GM12878 (cell line): Measurements from ENCODE around the gene FOXL1. TPM values are rescaled to one million over a fixed set of nuclear protein-coding genes. Genes with fewer than 3 reads are reported as not detected.

Experiments
- ATAC-seq: fragments of 200-7000 bp; cut with Tn5 transposase; 3 replicates; pipeline ENCODE4 v1.9.1; 2020; ENCODE audit warnings: mild to moderate bottlenecking, moderate library complexity
- BruUV-seq: library from RNA; stranded (reverse); fragments of 400-500 nt; replicated peaks from 2 replicates; lab custom pipeline; 2021; lab: Mats Ljungman, UMichigan
- CTCF ChIA-PET: fragments of 300-600 bp; sonication (Branson Sonifier 250); formaldehyde crosslinking; extraction: SDS; loops from one replicate; lab custom pipeline; 2021; ENCODE audit warnings: inconsistent platforms; lab: Yijun Ruan, JAX
- POLR2A ChIA-PET: fragments of 350-600 bp; formaldehyde crosslinking; extraction: SDS; loops from one replicate; lab custom pipeline; 2021; ENCODE audit warnings: inconsistent platforms; lab: Charles Lee
- RAD21 ChIA-PET: fragments of 300-600 bp; sonication (Branson Sonifier 250); formaldehyde crosslinking; loops from one replicate; lab custom pipeline; 2023; ENCODE audit warnings: antibody characterized with exemption; ENCODE audit not compliant: unreplicated experiment; lab: Charles Lee
- SMC1A ChIA-PET: fragments of 300-600 bp; sonication (Branson Sonifier 250); formaldehyde crosslinking; loops from one replicate; lab custom pipeline; 2023; ENCODE audit not compliant: unreplicated experiment, uncharacterized antibody; lab: Charles Lee
- DNase-seq: peaks from one replicate; pipeline ENCODE4 v3.0.0-alpha.2; 2011; ENCODE audit warnings: low read depth, low spot score
- FAIRE-seq: peaks from 3 replicates; lab custom pipeline; 2011; peaks lifted over from hg19 to GRCh38; lab: Jason Lieb, UNC
- H2AFZ ChIP-seq: 2 replicates; pipeline ENCODE4 v1.6.0; 2011; ENCODE audit warnings: low read depth, low read length, control low read depth; ENCODE audit not compliant: control insufficient read depth
- H3K27ac ChIP-seq: 2 replicates; pipeline ENCODE4 v1.5.1; 2011; ENCODE audit warnings: control low read depth; ENCODE audit not compliant: control insufficient read depth, insufficient read depth
- H3K27me3 ChIP-seq, 2 experiments: replicated peaks in 1 of 2; 2 replicates each; pipeline versions ENCODE4 v1.6.0 to v1.6.1; 2011; ENCODE audit warnings: low read length in 1 of 2; ENCODE audit not compliant: control insufficient read depth in 2 of 2, insufficient read depth in 2 of 2
- H3K36me3 ChIP-seq, 2 experiments: 2 replicates each; pipeline ENCODE4 v1.5.1; 2011; ENCODE audit warnings: low read length in 1 of 2; ENCODE audit not compliant: control insufficient read depth in 2 of 2, insufficient read depth in 2 of 2
- H3K4me1 ChIP-seq: 2 replicates; pipeline ENCODE4 v1.6.1; 2011; ENCODE audit warnings: mild to moderate bottlenecking, low read length, moderate library complexity, mixed read lengths; ENCODE audit not compliant: control insufficient read depth, insufficient read depth
- H3K4me2 ChIP-seq: 2 replicates; pipeline ENCODE4 v1.6.0; 2011; ENCODE audit warnings: control low read depth; ENCODE audit not compliant: control insufficient read depth, insufficient read depth
- H3K4me3 ChIP-seq: fragments of 200-600 bp; sonication (generic); 2 replicates; pipeline ENCODE4 v1.5.1; 2016
- H3K79me2 ChIP-seq: 2 replicates; pipeline ENCODE4 v1.6.0; 2011; ENCODE audit warnings: low read length; ENCODE audit not compliant: control insufficient read depth, insufficient read depth
- H3K9ac ChIP-seq: 2 replicates; pipeline ENCODE4 v1.8.0; 2011; ENCODE audit warnings: low read length, control low read depth, mixed read lengths; ENCODE audit not compliant: control insufficient read depth, insufficient read depth
- H3K9me3 ChIP-seq: replicated peaks from 3 replicates; pipeline ENCODE4 v1.5.1; 2011; ENCODE audit warnings: mild to moderate bottlenecking, low read length; ENCODE audit not compliant: control insufficient read depth, insufficient read depth
- H4K20me1 ChIP-seq: 2 replicates; pipeline ENCODE4 v1.6.0; 2011; ENCODE audit not compliant: control insufficient read depth, insufficient read depth
- RCOR1 ChIP-seq: conservative IDR thresholded peaks from 2 replicates; pipeline ENCODE4 v1.6.1; 2012; ENCODE audit warnings: low read depth, low read length, improper control_type of control experiment
- SMC3 ChIP-seq: IDR thresholded peaks from 2 replicates; pipeline ENCODE4 v1.6.1; 2011; ENCODE audit warnings: low read length, improper control_type of control experiment, borderline replicate concordance
- SREBF2 ChIP-seq: IDR thresholded peaks from 2 replicates; pipeline ENCODE4 v1.6.1; 2012; ENCODE audit warnings: mild to moderate bottlenecking, low read length
- SUPT20H ChIP-seq: IDR thresholded peaks from 2 replicates; pipeline ENCODE4 v1.6.1; 2011; ENCODE audit warnings: low read depth, mild to moderate bottlenecking, low read length, moderate library complexity, borderline replicate concordance; ENCODE audit not compliant: control insufficient read depth
- WGBS: methylation state at CpG from one replicate; pipeline ENCODE4 v1.1.6; 2016; ENCODE audit warnings: low lambda C conversion rate; ENCODE audit not compliant: insufficient replicate concordance, insufficient coverage; ENCODE audit errors: missing lambda C conversion rate; 5-methylcytosine and 5-hydroxymethylcytosine counted together
- in situ Hi-C: fragments of 300-500 bp; cut with MboI; formaldehyde crosslinking; loops from 9 replicates; pipeline ENCODE4 v1.14.3; 2018; ENCODE audit warnings: mixed read lengths
- intact Hi-C: fragments of 100-400 bp; cut with micrococcal nuclease; formaldehyde crosslinking; loops from one replicate; pipeline ENCODE4 v1.14.2; 2022; ENCODE audit not compliant: unreplicated experiment
- polyA plus RNA-seq, 11 experiments: library from polyadenylated mRNA; depleted of rRNA in 4 of 11; unstranded in 6 of 11; stranded (reverse) in 5 of 11; fragments of >200 nt; fragmentation: Nextera tagmentation in 4 of 11; fragmentation: Illumina TruSeq in 1 of 11; extraction: Ambion mirVana in 4 of 11; extraction: Trizol in 1 of 11; gene quantifications; 1 replicate in 1 of 11; 2 replicates in 10 of 11; pipeline versions ENCODE4 v1.2.1 to v1.2.3, GENCODE V29; 2011 to 2016; ENCODE audit warnings: inconsistent platforms in 2 of 11, missing spikeins in 2 of 11, low read depth in 1 of 11
- total RNA-seq, 4 experiments: library from RNA; depleted of rRNA in 3 of 4; stranded (reverse); fragments of >200 nt in 3 of 4; fragmentation: Illumina TruSeq in 1 of 4; extraction: Trizol in 1 of 4; gene quantifications; 2 replicates each; pipeline versions ENCODE4 v1.2.1 to v1.2.3, GENCODE V29; 2013 to 2021
- TF ChIP-seq, protein P1 (sequence below): IDR thresholded peaks from 2 replicates; pipeline ENCODE4 v1.6.1; 2011; ENCODE audit warnings: borderline replicate concordance, low read depth, mild to moderate bottlenecking, moderate library complexity, mixed read lengths, low read length; ENCODE audit not compliant: insufficient read depth; ENCODE audit errors: extremely low read length

Gene FOXL1
- total and polyA plus RNA-seq, 10 of the 15 experiments (the other 5 are each of a cell fraction or from before 2014, with no cell fraction given) = 0.05 TPM; not detected in 9

- ATAC-seq = no peak
- Histone ChIP-seq H3K9ac (no peak overlapping the region), H2AFZ (no peak overlapping the region), H3K27ac (no peak overlapping the region), H3K9me3 (no peaks in the 10 kb centered on the region; the same call in 2 of the 3 replicates), H3K36me3 (no peaks in the 10 kb centered on the region), H3K4me2 (no peak overlapping the region)
- CTCF ChIA-PET = no interaction called here
- in situ Hi-C loops = no loop called here
- FAIRE-seq = no peak
- 95% methylated on average over 3 of the region's 3 CpGs for whole genome bisulfite sequencing
- RAD21 ChIA-PET = no interaction called here
- POLR2A ChIA-PET = no interaction called here
- no TSS peak for BruUV-seq
- TF ChIP-seq RCOR1 = no peak
- TF ChIP-seq, protein P1, sequence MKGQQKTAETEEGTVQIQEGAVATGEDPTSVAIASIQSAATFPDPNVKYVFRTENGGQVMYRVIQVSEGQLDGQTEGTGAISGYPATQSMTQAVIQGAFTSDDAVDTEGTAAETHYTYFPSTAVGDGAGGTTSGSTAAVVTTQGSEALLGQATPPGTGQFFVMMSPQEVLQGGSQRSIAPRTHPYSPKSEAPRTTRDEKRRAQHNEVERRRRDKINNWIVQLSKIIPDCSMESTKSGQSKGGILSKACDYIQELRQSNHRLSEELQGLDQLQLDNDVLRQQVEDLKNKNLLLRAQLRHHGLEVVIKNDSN = peak; percentile 5
- TF ChIP-seq, all 136 proteins: peak for 1
- Histone ChIP-seq H4K20me1 (no peaks in the 10 kb centered on the region), H3K4me1 (no peaks in the 10 kb centered on the region), H3K4me3 (no peak overlapping the region), H3K27me3 (no peaks in the 10 kb centered on the region; a peak in 1 of 4 replicates), H3K79me2 (no peaks in the 10 kb centered on the region)
- SMC1A ChIA-PET = interaction anchor here (0.6 kb wide), 1 partner anchor 266 kb away, joined by 4 read pairs; no protein-coding TSS in a partner anchor
- intact Hi-C loops = no loop called here
- no peak for DNase-seq
Observed at GRCh38 chr16:86605950-86606349, 27.6 kb downstream of the FOXL1 start.

DNA sequence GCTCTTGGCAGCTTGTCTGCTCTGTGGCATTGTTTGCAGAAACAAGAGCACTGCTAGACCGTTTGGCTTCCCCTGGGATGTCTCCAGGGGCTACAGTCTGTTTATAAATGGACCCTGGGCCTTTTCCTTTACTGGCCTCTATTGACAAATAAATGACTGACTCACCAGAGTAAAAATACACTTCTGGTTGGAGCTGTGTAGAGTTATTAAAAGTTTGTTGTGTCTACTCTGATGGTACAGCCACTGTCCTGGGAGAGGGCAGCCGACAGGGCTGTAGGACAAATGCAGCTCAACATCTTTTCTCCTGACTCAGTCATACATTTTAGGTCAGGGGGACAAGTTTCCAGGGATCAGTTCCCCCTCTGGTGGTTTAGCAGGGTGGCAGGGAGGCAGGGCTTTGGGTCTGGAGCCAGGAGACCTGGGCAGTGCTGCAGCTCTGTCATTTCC is 30.0 kb downstream of the FOXL1 start:
- Histone ChIP-seq H4K20me1 (no peaks in the 10 kb centered on the region), H2AFZ (no peak overlapping the region), H3K79me2 (no peaks in the 10 kb centered on the region), H3K4me3 (no peak overlapping the region), H3K9me3 (no peaks in the 10 kb centered on the region; the same call in 2 of the 3 replicates), H3K9ac (no peak overlapping the region), H3K27ac (no peak overlapping the region), H3K27me3 (peaks cover 0 to 1% of the 10 kb centered on the region in 2 experiments; a peak in 2 of 4 replicates), H3K36me3 (no peaks in the 10 kb centered on the region), H3K4me2 (no peak overlapping the region), H3K4me1 (no peaks in the 10 kb centered on the region)
- FAIRE-seq (no peak), ATAC-seq (no peak), DNase-seq (no peak)
- TF ChIP-seq SUPT20H = no peak
- TF ChIP-seq SMC3 = no peak
- TF ChIP-seq SREBF2 = no peak
- BruUV-seq = no TSS peak
- in situ Hi-C loops = no loop called here
- 2% methylated on average over 2 of the region's 2 CpGs for WGBS
- CTCF ChIA-PET = interaction anchor here (0.8 kb wide), 1 partner anchor 13 kb away, joined by 3 read pairs; no protein-coding TSS in a partner anchor
- POLR2A ChIA-PET = no interaction called here
- intact Hi-C loops = no loop called here
- RAD21 ChIA-PET = no interaction called here
- SMC1A ChIA-PET = interaction anchor here (2.0 kb wide), 1 partner anchor 8 kb away, joined by 5 read pairs; no protein-coding TSS in a partner anchor
